OCI-LY1 (cell line): ENCODE measurements around the gene SZT2.

Experiments used
- EZH2 ChIP-seq: fragments of 200-600 bp; sonication (generic), shearing (Covaris generic); IDR thresholded peaks from 2 replicates; pipeline ENCODE4 v1.8.0; 2017; ENCODE audit warnings: borderline replicate concordance, mixed run types, mild to moderate bottlenecking, antibody characterized with exemption, low read length, moderate library complexity, mixed read lengths
- TF ChIP-seq, protein P1 (sequence below): fragments of 200-600 bp; sonication (generic), shearing (Covaris generic); IDR thresholded peaks from 2 replicates; pipeline ENCODE4 v1.5.1; 2017; ENCODE audit warnings: mild to moderate bottlenecking, antibody characterized with exemption, low read length, moderate library complexity, mixed read lengths

DNA sequence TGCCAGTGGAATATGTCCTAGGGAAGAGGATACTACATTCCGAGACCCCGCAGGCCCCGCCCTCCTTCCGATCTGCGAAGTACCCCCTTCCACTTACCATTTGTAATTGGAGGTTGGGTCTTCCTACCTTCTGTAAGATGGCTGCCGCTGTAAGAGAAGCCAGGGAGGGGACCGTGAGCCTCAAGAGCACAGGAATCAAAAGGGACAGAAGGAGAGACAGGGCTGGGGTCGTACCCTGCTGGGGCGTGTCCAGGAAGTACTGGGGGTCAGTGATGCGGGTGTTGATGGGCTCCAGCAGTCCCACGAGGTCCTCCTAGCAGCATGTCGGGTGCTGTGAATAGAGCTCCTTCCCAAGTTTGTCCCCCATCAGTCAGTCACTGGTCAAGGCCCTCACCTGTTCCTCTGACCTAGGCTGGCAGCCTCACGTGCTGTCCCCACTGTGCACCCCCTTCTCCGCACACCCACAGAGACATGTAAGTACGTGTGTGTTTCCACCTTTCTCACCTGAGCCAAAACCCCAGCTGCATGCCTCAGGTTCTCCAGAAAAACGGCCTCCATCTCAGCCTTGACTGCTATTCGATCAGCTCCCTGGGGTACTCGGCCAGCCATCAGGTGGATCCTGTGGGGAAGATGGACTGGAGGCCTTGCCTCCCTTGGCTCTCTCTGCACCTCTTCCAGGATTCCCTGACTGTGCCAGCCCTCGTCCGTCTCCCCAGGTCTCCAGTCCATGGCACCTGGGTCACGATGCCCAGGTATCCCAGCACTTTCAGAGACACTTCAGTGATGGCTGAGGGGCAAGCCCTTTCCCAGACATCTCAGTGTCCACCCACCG is 62.2 kb downstream of the SZT2 start:
- TF ChIP-seq, protein P1, sequence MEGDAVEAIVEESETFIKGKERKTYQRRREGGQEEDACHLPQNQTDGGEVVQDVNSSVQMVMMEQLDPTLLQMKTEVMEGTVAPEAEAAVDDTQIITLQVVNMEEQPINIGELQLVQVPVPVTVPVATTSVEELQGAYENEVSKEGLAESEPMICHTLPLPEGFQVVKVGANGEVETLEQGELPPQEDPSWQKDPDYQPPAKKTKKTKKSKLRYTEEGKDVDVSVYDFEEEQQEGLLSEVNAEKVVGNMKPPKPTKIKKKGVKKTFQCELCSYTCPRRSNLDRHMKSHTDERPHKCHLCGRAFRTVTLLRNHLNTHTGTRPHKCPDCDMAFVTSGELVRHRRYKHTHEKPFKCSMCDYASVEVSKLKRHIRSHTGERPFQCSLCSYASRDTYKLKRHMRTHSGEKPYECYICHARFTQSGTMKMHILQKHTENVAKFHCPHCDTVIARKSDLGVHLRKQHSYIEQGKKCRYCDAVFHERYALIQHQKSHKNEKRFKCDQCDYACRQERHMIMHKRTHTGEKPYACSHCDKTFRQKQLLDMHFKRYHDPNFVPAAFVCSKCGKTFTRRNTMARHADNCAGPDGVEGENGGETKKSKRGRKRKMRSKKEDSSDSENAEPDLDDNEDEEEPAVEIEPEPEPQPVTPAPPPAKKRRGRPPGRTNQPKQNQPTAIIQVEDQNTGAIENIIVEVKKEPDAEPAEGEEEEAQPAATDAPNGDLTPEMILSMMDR, result no peak
- no peak for TF ChIP-seq EZH2
